ENCODE results near the gene TINAGL1.
A peak's percentile ranks its signal among the peaks of the same experiment; 100 is the strongest.

TINAGL1 gene

GRCh38 chr1:31588751-31589515, 12.6 kb downstream of the TINAGL1 start:
- no peak for TF ChIP-seq CTCF (IDR thresholded peaks at IDR 0.05; ENCODE audit: low read depth, low read length)
- TF ChIP-seq POLR2A (IDR thresholded peaks at IDR 0.05; ENCODE audit: extremely low read depth, insufficient read length), result no peak
- TF ChIP-seq MAX (IDR thresholded peaks at IDR 0.05; ENCODE audit: low read depth, low read length), result no peak
- no peak overlapping the region for H3K4me3 ChIP-seq (ENCODE audit: low read depth, low read length)
- no peak for DNase-seq (ENCODE audit: low read depth)

DNA sequence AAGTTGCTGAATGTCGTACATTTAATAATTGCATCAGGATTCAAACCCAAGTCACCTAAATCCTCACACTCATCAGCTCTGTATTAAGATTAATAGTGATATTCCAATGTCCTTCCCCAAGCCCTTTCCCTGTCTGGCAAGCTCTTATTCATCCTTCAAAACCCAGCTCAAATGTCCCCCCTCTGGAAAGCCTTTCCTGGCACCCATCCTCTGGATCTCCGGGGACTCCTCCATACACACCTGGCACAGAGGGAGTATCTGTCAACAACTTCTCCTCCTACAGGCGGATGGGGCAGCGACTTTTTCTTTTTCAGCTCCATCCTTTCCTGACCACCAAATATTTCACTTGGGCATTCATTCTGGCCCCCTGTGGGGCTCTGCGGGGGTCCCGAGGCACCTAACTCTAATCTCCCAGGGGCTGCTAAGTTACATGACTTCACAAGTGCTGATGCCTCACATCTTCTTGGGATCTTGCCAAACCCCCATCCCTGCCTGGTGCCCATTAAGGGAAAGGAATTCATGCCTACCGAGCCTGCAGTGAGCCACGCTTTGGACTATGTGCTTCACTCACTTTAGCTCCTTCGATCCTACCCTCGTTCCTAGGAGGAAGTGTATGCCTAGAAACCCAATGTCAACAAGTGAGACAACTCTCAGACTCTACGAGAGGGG, 15.2 kb downstream of the TINAGL1 start:
- no peak for DNase-seq (ENCODE audit: low read depth)
- TF ChIP-seq CTCF (IDR thresholded peaks at IDR 0.05; ENCODE audit: low read depth, low read length) (no peak), MAX (IDR thresholded peaks at IDR 0.05; ENCODE audit: low read depth, low read length) (no peak), MYC (IDR thresholded peaks at IDR 0.05; ENCODE audit: low read depth, low read length) (no peak), POLR2A (IDR thresholded peaks at IDR 0.05; ENCODE audit: extremely low read depth, insufficient read length) (no peak)
- H3K4me3 ChIP-seq (ENCODE audit: low read depth, low read length), result no peak overlapping the region

GRCh38 chr1:31592132-31592531, 15.8 kb downstream of the TINAGL1 start:
- DNase-seq (ENCODE audit: low read depth), result no peak
- H3K4me3 ChIP-seq (ENCODE audit: low read depth, low read length), result no peak overlapping the region
- TF ChIP-seq POLR2A (IDR thresholded peaks at IDR 0.05; ENCODE audit: extremely low read depth, insufficient read length) (no peak), MYC (IDR thresholded peaks at IDR 0.05; ENCODE audit: low read depth, low read length) (no peak), CTCF (IDR thresholded peaks at IDR 0.05; ENCODE audit: low read depth, low read length) (no peak), MAX (IDR thresholded peaks at IDR 0.05; ENCODE audit: low read depth, low read length) (no peak)

DNA sequence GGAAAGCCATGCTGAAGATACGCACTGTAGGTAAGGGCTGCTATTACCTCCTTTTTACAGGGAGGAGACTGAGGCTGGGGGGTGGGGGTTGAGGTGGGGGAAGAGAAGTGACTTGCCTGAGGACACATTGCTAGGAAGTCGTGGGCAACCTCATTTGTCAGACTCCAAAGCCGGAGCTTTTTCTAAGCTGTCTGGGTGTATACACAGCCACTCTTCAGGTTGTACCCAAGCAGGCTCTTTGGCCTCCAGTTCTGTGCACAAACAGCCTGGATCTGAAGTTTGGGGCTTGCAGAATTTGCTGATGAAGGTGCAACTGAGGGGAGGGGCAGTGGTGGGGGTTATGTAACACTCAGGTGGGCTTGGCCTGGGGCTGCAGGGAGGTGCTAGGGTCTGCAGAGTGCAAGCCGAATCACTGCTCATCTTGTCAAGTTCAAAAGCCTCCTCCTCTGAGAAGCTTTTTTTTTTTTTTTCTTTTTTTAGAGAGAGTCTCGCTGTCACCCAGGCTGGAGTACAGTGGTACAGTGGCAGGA, 16.9 kb downstream of the TINAGL1 start:
- H3K4me3 ChIP-seq (ENCODE audit: low read depth, low read length), result no peak overlapping the region
- DNase-seq (ENCODE audit: low read depth), result no peak
- TF ChIP-seq MYC (IDR thresholded peaks at IDR 0.05; ENCODE audit: low read depth, low read length) (no peak), MAX (IDR thresholded peaks at IDR 0.05; ENCODE audit: low read depth, low read length) (no peak), CTCF (IDR thresholded peaks at IDR 0.05; ENCODE audit: low read depth, low read length) (no peak), POLR2A (IDR thresholded peaks at IDR 0.05; ENCODE audit: extremely low read depth, insufficient read length) (no peak)

GRCh38 chr1:31593770-31594632, 17.7 kb downstream of the TINAGL1 start:
- H3K4me3 ChIP-seq (ENCODE audit: low read depth, low read length), result no peak overlapping the region
- DNase-seq (ENCODE audit: low read depth), result peak; percentile 71
- no peak for TF ChIP-seq MAX (IDR thresholded peaks at IDR 0.05; ENCODE audit: low read depth, low read length)
- TF ChIP-seq CTCF (IDR thresholded peaks at IDR 0.05; ENCODE audit: low read depth, low read length), result peak; percentile 92
